Liver (tissue), 3 donors: ENCODE measurements around the gene DNALI1.

Experiments
- ATF3 ChIP-seq: IDR thresholded peaks from 2 replicates; pipeline ENCODE4 v1.6.1; 2016; ENCODE audit warnings: antibody characterized with exemption
- CTCF ChIP-seq: fragments of 150-350 bp; IDR thresholded peaks from 2 replicates; pipeline ENCODE4 v1.5.1; 2017; ENCODE audit warnings: improper control_type of control experiment, low read depth, low read length; ENCODE audit not compliant: missing input control
- GABPA ChIP-seq, 2 donors: IDR thresholded peaks in 1 of 2; conservative IDR thresholded peaks in 1 of 2; 2 replicates each; pipeline ENCODE4 v1.6.1; 2016; ENCODE audit warnings: antibody characterized with exemption in 2 of 2, mild to moderate bottlenecking in 1 of 2, moderate library complexity in 1 of 2
- JUND ChIP-seq, 2 donors: IDR thresholded peaks; 2 replicates each; pipeline ENCODE4 v1.6.1; 2016; ENCODE audit warnings: antibody characterized with exemption in 2 of 2
- RAD21 ChIP-seq, 2 donors: IDR thresholded peaks; 2 replicates each; pipeline ENCODE4 v1.6.1; 2016; ENCODE audit warnings: antibody characterized with exemption in 2 of 2, mild to moderate bottlenecking in 2 of 2
- REST ChIP-seq: IDR thresholded peaks from 2 replicates; pipeline ENCODE4 v1.6.1; 2016; ENCODE audit warnings: antibody characterized with exemption, mild to moderate bottlenecking
- RXRA ChIP-seq, 2 donors: IDR thresholded peaks; 2 replicates each; pipeline ENCODE4 v1.6.1; 2017 to 2018; ENCODE audit warnings: antibody characterized with exemption in 2 of 2, mild to moderate bottlenecking in 1 of 2
- SP1 ChIP-seq: IDR thresholded peaks from 2 replicates; pipeline ENCODE4 v1.6.1; 2018; ENCODE audit warnings: antibody characterized with exemption, mild to moderate bottlenecking
- TAF1 ChIP-seq: conservative IDR thresholded peaks from 2 replicates; pipeline ENCODE4 v1.6.1; 2016; ENCODE audit warnings: antibody characterized with exemption, mild to moderate bottlenecking
- YY1 ChIP-seq: IDR thresholded peaks from 2 replicates; pipeline ENCODE4 v1.6.1; 2016; ENCODE audit warnings: antibody characterized with exemption, mild to moderate bottlenecking
- donor health status: healthy.
- donor health status: healthy.

- TF ChIP-seq CTCF: no peak
- TF ChIP-seq REST: no peak
- TF ChIP-seq YY1: no peak
- TF ChIP-seq TAF1: no peak
- TF ChIP-seq RXRA (IDR thresholded peaks at IDR 0.05): no peak
- no peak for TF ChIP-seq GABPA (IDR thresholded peaks at IDR 0.05 in 1 of 2, conservative IDR thresholded peaks at IDR 0.05 in 1 of 2)
- no peak for TF ChIP-seq ATF3
- TF ChIP-seq SP1: no peak
- TF ChIP-seq RAD21 (IDR thresholded peaks at IDR 0.05): no peak
- TF ChIP-seq JUND (IDR thresholded peaks at IDR 0.05): no peak
Measured at GRCh38 chr1:37609002-37609401, 52.3 kb downstream of the DNALI1 start.
